Amniotic stem cell (primary cell): ENCODE measurements around the gene TNFRSF18.
A peak's percentile ranks its signal among the peaks of the same experiment; 100 is the strongest.

Experiments used
- DNase-seq: peaks from one replicate; lab custom pipeline; 2025; lab: John Stamatoyannopoulos, UW

Gene TNFRSF18

GRCh38 chr1:1164701-1165451, 41.5 kb downstream of the TNFRSF18 start:
- DNase-seq, result no peak

- DNase-seq, result no peak
These were observed 42.1 kb downstream of the TNFRSF18 start for GRCh38 chr1:1164361-1164700.

GRCh38 chr1:1163538-1164070, 42.8 kb downstream of the TNFRSF18 start:
- no peak for DNase-seq

- no peak for DNase-seq
These were observed 43.5 kb downstream of the TNFRSF18 start for GRCh38 chr1:1162597-1163537.

GRCh38 chr1:1161683-1162079, 44.7 kb downstream of the TNFRSF18 start:
- no peak for DNase-seq

- no peak for DNase-seq
These were observed 45.2 kb downstream of the TNFRSF18 start for GRCh38 chr1:1161078-1161682.

- DNase-seq, result no peak
These were observed 46.0 kb downstream of the TNFRSF18 start for GRCh38 chr1:1160281-1160930.

GRCh38 chr1:1157914-1158710, 48.3 kb downstream of the TNFRSF18 start:
- DNase-seq, result no peak

- peak; percentile 30 for DNase-seq
These were observed 48.9 kb downstream of the TNFRSF18 start for GRCh38 chr1:1157426-1157913.

GRCh38 chr1:1157033-1157365, 49.4 kb downstream of the TNFRSF18 start:
- no peak for DNase-seq

GRCh38 chr1:1156140-1157032, 50.0 kb downstream of the TNFRSF18 start:
- DNase-seq, result no peak

- DNase-seq, result no peak
These were observed 51.1 kb downstream of the TNFRSF18 start for GRCh38 chr1:1155258-1155657.

GRCh38 chr1:1153874-1154273, 52.5 kb downstream of the TNFRSF18 start:
- DNase-seq, result no peak
